Esophagus mucosa (tissue), 1 donor: ENCODE results near the gene CTNNBL1. TPM values are rescaled to one million over a fixed set of nuclear protein-coding genes. Genes with fewer than 3 reads are reported as not detected.
"Not testable (repeated sequence)": the region's sequence is repeated elsewhere in the genome, so short reads cannot be mapped to it uniquely, and the experiment has no call there.

Source experiments
- ATAC-seq: fragments of 200-7000 bp; cut with Tn5 transposase; one replicate; pipeline ENCODE4 v1.9.1; 2020
- total RNA-seq: library from RNA; stranded (reverse); gene quantifications from one replicate; pipeline ENCODE4 v1.2.4, GENCODE V29; 2023
- donor health status: DM: yes; HTN: yes; CAD: no.

The CTNNBL1 gene
- total RNA-seq, 1 donor from 2014 or later: 38.7 TPM

GRCh38 chr20:37713396-37713795 is 19.6 kb downstream of the CTNNBL1 start:
- no peak for ATAC-seq

DNA sequence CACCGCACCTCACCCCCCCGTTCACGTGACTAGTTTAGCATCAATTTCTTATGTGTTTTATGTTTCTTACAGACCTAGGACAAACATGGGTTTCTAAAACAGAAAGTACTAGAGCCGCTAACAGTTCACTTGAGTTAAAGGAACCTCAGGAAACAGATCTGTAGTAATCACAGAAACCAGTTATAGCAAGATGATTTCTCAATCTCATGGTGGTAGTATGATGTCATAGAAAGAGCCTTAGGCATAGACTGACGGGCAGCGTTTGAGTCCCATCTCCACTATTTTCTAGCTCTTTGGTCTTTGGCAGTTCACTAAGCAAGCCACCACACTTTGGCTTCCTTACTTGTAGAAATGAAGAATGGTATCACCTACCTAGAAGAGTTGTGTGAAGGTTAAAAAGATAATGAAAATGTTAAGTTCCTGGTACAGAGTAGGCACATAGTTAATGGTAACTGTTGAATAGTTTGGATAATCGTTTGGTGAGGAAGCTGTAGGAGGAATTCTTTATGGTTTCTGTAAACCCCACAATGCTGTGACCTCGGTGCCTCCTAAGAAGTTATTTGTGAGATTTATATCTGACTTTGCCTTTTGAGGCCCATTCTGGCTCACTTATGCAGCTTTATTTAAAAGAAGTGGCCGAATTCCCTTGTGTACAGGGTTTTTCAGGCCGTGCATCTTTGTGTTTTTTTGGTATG is 21.3 kb downstream of the CTNNBL1 start:
- peak; percentile 76 for ATAC-seq

DNA sequence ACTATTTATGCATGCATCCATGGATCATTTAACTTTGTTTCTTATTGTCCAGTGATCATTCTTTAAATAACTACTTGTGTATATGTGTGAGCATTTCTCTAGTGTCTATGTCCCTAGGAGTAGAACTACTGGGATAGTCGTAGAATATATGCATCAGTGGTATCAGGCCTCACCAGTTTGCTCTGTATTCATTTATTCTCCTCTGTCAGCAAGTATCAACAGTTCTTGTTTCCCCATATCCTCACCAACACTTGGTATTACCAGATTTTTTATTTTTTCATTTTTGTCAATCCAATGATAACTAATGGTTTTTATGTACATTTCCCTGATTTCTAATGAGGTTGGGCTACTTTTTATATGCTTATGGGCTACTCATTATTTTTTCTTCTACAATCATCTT is 27.9 kb downstream of the CTNNBL1 start:
- no peak for ATAC-seq

DNA sequence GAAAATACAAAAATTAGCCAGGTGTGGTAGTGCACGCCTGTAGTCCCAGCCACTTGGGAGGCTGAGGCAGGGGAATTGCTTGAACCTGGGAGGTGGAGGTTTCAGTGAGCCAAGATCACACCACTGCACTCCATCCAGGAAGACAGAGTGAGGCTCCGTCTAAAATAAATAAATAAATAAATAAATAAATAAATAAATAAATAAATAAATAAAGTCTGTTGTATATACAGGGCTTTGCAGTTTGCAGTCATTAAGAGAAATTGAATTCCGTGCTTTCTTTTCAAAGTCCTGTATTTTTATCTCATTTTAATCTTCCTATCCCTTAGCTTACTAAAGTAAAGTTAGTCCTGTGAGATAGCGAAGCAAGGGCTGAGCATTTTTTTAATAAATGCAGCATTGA is 28.5 kb downstream of the CTNNBL1 start:
- ATAC-seq: not testable (repeated sequence)

GRCh38 chr20:37723668-37724067 is 29.8 kb downstream of the CTNNBL1 start:
- ATAC-seq: no peak

GRCh38 chr20:37725165-37725564 is 31.3 kb downstream of the CTNNBL1 start:
- ATAC-seq: no peak

GRCh38 chr20:37725855-37726254 is 32.0 kb downstream of the CTNNBL1 start:
- no peak for ATAC-seq

DNA sequence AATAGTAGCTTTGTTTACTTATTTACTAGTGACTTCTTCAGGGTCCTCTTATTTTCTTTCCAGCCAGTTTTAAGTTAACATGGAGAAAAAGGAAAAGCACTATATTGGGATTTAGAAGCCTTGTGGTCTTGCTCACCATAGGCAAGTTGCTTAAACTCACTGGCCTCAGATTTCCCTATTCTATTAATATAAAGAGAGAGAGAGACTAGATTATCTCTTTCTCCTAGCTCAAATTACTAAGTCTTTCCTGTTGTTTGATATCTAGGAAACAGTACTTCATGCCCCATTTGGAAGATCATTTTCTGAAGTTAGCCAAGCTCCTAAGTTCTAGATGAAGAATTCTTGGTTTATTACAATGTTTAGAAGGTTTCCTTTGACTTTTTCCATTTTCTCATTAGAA is 32.5 kb downstream of the CTNNBL1 start:
- no peak for ATAC-seq

GRCh38 chr20:37726971-37727956 is 33.4 kb downstream of the CTNNBL1 start:
- ATAC-seq: peak; percentile 73

DNA sequence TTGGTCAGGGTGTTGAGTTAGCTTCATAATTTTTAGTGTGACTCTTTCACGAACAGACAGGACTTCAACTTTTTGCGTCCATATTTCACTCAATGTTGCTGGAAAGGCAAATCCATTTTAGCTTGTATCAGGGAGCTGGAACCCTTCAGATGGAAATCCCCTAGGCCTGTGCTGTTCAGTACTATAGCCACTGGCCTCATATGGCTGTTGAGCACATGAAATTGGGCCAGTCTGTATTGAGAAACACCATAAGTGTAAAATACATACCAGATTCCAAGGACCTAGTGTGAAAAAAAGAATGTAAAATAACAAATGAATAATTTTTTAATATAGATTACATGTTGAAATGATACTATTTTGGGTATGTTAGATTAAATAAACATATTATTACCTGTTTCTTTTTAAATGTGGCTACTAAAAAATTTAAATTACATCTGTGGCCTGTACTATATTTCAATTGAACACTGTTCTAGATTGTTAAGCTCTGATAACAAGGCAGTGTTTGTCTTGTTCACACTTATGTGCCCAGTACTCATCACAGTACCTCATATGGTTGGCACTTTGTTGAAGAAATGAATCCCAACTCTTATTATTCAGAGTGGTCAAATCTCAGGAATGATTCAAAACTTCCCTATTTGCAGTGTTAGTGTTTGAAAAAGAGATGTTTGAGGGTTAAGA is 34.3 kb downstream of the CTNNBL1 start:
- no peak for ATAC-seq

DNA sequence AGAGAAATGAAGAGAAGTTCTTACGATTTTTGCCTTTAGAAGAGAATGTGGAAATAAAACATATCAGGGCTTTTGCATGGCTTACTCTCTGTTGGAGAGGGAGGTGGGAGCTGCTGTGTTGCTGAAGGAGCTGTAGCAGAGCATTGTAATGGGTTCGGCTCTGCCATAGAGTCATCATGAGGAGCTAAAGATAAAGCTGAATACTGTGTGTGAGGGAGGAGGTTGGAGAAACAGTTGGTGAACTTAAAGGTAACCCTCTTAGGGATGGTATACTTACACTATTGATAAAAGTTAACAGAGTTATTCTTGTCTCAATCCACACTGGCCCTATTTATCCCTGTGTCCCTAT is 34.8 kb downstream of the CTNNBL1 start:
- no peak for ATAC-seq

DNA sequence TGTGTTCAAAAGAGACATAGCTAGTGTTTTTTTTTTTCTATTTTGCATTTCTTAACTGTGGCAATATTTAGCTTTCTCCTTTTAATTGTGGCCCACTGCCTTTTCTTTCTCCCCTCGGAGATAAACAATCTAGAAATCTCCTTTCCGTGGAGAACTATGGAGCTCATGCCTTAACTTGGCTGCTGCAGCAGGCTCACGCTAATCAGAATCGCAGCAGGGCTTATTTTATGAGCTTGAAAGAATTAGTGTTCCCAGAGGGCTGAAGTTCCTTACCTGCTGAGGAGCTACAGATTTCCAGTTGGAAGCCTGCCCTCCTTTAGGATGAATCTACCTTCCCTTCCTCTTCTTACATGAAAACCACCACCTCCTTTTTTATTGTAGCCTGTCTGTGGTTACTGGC is 35.6 kb downstream of the CTNNBL1 start:
- no peak for ATAC-seq

DNA sequence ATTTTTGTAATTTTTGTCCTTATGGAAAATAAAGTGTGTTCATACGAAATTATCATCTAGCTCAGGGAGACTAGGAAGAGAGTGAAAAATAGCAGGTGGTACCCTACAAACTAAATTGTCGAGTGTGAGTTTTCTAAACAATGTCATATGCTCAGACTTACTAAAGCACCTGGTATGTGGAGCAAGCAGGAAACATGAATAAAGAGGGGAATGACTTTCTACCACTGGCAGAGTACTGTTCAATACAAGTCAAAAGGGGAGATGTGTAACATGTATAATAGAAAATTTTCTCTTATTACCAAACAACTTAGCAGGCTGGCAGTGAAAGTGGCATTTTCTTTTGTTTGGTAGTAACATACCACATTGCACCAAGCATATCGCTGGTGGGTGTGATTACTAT is 36.1 kb downstream of the CTNNBL1 start:
- ATAC-seq: no peak

DNA sequence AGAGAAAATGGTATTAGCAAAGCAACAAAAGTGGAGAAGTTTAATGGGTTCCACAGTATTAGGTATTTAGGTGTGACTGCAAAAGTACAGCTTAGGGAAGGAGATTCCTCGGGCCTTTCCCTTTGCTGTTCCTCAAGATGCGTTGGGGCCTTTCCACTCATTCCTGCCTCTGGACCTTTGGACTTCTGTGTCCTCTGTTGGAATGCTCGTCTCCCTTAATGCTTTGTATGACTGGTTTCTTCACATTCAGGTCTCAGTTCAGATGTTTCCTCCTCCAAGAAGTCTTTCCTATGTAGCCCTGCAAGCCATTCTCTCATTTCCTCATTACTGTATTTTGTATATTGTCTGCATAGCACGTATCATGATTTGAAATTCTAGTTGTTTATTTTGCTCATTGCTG is 39.6 kb downstream of the CTNNBL1 start:
- ATAC-seq: no peak

GRCh38 chr20:37734228-37734985 is 40.6 kb downstream of the CTNNBL1 start:
- ATAC-seq: no peak

- no peak for ATAC-seq
Measured at GRCh38 chr20:37735541-37735940, 41.7 kb downstream of the CTNNBL1 start.

GRCh38 chr20:37736132-37736531 is 42.3 kb downstream of the CTNNBL1 start:
- ATAC-seq: no peak

DNA sequence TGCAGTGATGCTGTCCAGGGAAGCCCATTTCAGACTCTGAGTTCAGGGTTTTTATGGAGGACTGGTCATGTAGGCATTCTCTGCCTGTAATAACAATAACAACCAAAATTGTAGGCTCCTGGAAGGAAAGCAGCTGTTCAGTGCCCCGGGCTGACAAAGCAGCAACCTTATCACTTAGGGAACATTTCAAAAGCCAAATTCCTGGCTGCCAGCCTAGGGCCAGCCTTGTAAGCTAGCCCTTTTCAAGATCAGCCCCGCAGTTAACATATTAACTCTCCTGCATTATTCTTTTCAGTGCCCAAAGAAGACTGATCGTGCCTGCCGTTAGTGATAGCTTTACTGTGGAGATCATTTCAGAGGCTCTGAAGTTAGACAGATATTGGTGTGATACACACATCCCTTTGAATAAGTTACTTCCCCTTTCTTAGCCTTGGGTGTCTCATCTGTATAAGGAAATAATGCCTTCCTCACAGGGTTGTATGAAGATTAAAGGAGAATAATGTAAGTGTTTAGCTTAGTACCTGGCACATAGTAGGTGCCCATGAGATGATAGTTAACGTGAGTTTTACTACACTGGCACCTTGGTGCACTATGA is 44.1 kb downstream of the CTNNBL1 start:
- no peak for ATAC-seq

GRCh38 chr20:37741055-37741454 is 47.2 kb downstream of the CTNNBL1 start:
- ATAC-seq: peak; percentile 33

GRCh38 chr20:37741570-37741969 is 47.7 kb downstream of the CTNNBL1 start:
- no peak for ATAC-seq

DNA sequence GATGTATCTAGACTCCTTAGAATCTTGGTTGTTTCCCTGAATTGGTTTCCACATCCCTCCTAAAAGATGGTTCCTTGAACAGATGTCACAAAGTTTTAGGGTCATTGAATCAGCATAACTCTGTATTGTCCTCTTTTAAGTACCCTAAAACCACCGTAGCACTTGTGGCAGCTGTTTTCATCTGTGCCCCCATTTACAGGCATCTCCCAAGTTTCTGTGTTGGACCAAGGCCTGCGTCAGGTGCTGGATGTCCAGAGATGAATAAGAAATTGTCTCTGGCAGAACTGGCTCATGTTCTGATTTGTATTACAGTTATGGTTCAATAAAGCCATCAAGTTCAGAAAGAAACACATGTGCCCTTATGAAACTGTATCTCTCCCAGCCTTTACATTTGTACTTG is 48.3 kb downstream of the CTNNBL1 start:
- no peak for ATAC-seq

GRCh38 chr20:37744347-37744746 is 50.5 kb downstream of the CTNNBL1 start:
- ATAC-seq: no peak
